IMR-90 (cell line): ENCODE data around the gene EML4. TPM values are rescaled to one million over a fixed set of nuclear protein-coding genes. Genes with fewer than 3 reads are reported as not detected.

Source experiments
- ATAC-seq: fragments of 200-7000 bp; cut with Tn5 transposase; 2 replicates; pipeline ENCODE4 v1.9.1; 2020; ENCODE audit warnings: low read depth, mild to moderate bottlenecking, moderate library complexity
- BruUV-seq: library from RNA; stranded (reverse); fragments of 400-500 nt; replicated peaks from 2 replicates; lab custom pipeline; 2021; lab: Mats Ljungman, UMichigan
- CTCF ChIA-PET: fragments of 300-600 bp; formaldehyde crosslinking; extraction: SDS; loops from one replicate; lab custom pipeline; 2021; ENCODE audit warnings: antibody characterized with exemption; lab: Yijun Ruan, JAX
- POLR2A ChIA-PET: fragments of 300-600 bp; sonication (Branson Sonifier 250); formaldehyde crosslinking; loops from one replicate; lab custom pipeline; 2022; ENCODE audit warnings: antibody characterized with exemption; ENCODE audit not compliant: unreplicated experiment; lab: Charles Lee
- DNase-seq: peaks from one replicate; pipeline ENCODE4 v3.0.0; 2013
- H2AFZ ChIP-seq: replicated peaks from 2 replicates; pipeline ENCODE3; 2013; ENCODE audit warnings: low read length, mild to moderate bottlenecking; ENCODE audit not compliant: poor library complexity
- H2AK5ac ChIP-seq: 2 replicates; pipeline ENCODE4 v1.6.1; 2013; ENCODE audit warnings: low read depth, low read length, inconsistent platforms
- H2AK9ac ChIP-seq: replicated peaks from 2 replicates; pipeline ENCODE3; 2013; ENCODE audit warnings: mild to moderate bottlenecking, low read depth, low read length, moderate library complexity; ENCODE audit not compliant: poor library complexity
- H2BK120ac ChIP-seq: 2 replicates; pipeline ENCODE4 v1.6.1; 2013; ENCODE audit warnings: low read depth, low read length, inconsistent platforms
- H2BK15ac ChIP-seq: 3 replicates; pipeline ENCODE4 v1.6.1; 2013; ENCODE audit warnings: low read depth, low read length, inconsistent platforms
- H2BK20ac ChIP-seq: 2 replicates; pipeline ENCODE4 v1.6.1; 2013; ENCODE audit warnings: low read depth, mild to moderate bottlenecking, inconsistent platforms, low read length, moderate library complexity
- H2BK5ac ChIP-seq: 2 replicates; pipeline ENCODE4 v1.6.1; 2013; ENCODE audit warnings: mild to moderate bottlenecking, low read depth, low read length, inconsistent platforms; ENCODE audit not compliant: poor library complexity, severe bottlenecking
- H3K14ac ChIP-seq: replicated peaks from 2 replicates; pipeline ENCODE4 v1.6.1; 2013; ENCODE audit warnings: low read depth, low read length, inconsistent platforms
- H3K18ac ChIP-seq: 2 replicates; pipeline ENCODE4 v1.6.1; 2013; ENCODE audit warnings: low read depth, low read length, control low read depth
- H3K23ac ChIP-seq: 2 replicates; pipeline ENCODE4 v1.6.1; 2013; ENCODE audit warnings: low read depth, low read length, inconsistent platforms
- H3K27ac ChIP-seq: 2 replicates; pipeline ENCODE4 v1.5.1; 2013; ENCODE audit warnings: mild to moderate bottlenecking, control low read depth, low read length; ENCODE audit not compliant: insufficient read depth
- H3K27me3 ChIP-seq: 2 replicates; pipeline ENCODE4 v1.6.1; 2013; ENCODE audit warnings: low read length; ENCODE audit not compliant: control insufficient read depth, insufficient read depth
- H3K36me3 ChIP-seq: 2 replicates; pipeline ENCODE4 v1.6.1; 2013; ENCODE audit warnings: low read length, mixed read lengths; ENCODE audit not compliant: control insufficient read depth, insufficient read depth
- H3K4ac ChIP-seq: 2 replicates; pipeline ENCODE4 v1.6.1; 2013; ENCODE audit warnings: low read depth, low read length, inconsistent platforms
- H3K4me1 ChIP-seq: 2 replicates; pipeline ENCODE4 v1.6.1; 2013; ENCODE audit warnings: low read length, mixed read lengths; ENCODE audit not compliant: control insufficient read depth, insufficient read depth
- H3K4me2 ChIP-seq: 2 replicates; pipeline ENCODE4 v1.6.1; 2013; ENCODE audit warnings: low read depth, mild to moderate bottlenecking, control low read depth, low read length, moderate library complexity
- H3K4me3 ChIP-seq: 2 replicates; pipeline ENCODE4 v1.5.1; 2013; ENCODE audit warnings: low read depth, mild to moderate bottlenecking, control low read depth, low read length, moderate library complexity; ENCODE audit not compliant: insufficient read depth
- H3K56ac ChIP-seq: 2 replicates; pipeline ENCODE4 v1.6.1; 2013; ENCODE audit warnings: low read length, inconsistent platforms; ENCODE audit not compliant: insufficient read depth; ENCODE audit errors: extremely low read depth
- H3K79me1 ChIP-seq, 2 experiments: 2 replicates each; pipeline ENCODE4 v1.6.1; 2013; ENCODE audit warnings: low read length in 2 of 2, inconsistent platforms in 1 of 2, low read depth in 1 of 2
- H3K9ac ChIP-seq: 2 replicates; pipeline ENCODE4 v1.6.1; 2013; ENCODE audit warnings: low read depth, low read length, control low read depth
- H3K9me1 ChIP-seq: 2 replicates; pipeline ENCODE4 v1.6.1; 2013; ENCODE audit warnings: low read length, inconsistent platforms; ENCODE audit not compliant: insufficient read depth
- H3K9me3 ChIP-seq: 2 replicates; pipeline ENCODE4 v1.6.1; 2013; ENCODE audit warnings: low read length; ENCODE audit not compliant: control insufficient read depth, insufficient read depth
- H4K20me1 ChIP-seq: 2 replicates; pipeline ENCODE4 v1.6.1; 2013; ENCODE audit warnings: low read length, inconsistent platforms; ENCODE audit not compliant: insufficient read depth
- H4K5ac ChIP-seq: 2 replicates; pipeline ENCODE4 v1.6.1; 2013; ENCODE audit warnings: mild to moderate bottlenecking, low read depth, low read length, control low read depth
- H4K8ac ChIP-seq, 2 experiments: 2 replicates each; pipeline ENCODE4 v1.6.1; 2013; ENCODE audit warnings: low read depth in 2 of 2, low read length in 2 of 2, control low read depth in 1 of 2, inconsistent platforms in 1 of 2
- H4K91ac ChIP-seq: 2 replicates; pipeline ENCODE4 v1.6.1; 2013; ENCODE audit warnings: low read depth, low read length, inconsistent platforms; ENCODE audit not compliant: insufficient read depth
- CEBPB ChIP-seq: IDR thresholded peaks from 2 replicates; pipeline ENCODE4 v1.6.1; 2012; ENCODE audit warnings: low read depth, low read length, improper control_type of control experiment
- FOS ChIP-seq: fragments of 150-350 bp; IDR thresholded peaks from 2 replicates; pipeline ENCODE4 v1.6.1; 2016; ENCODE audit warnings: low read depth, low read length
- MAZ ChIP-seq: IDR thresholded peaks from 2 replicates; pipeline ENCODE4 v1.6.1; 2012; ENCODE audit warnings: low read depth, mild to moderate bottlenecking, low read length, improper control_type of control experiment, moderate library complexity, borderline replicate concordance
- NFE2L2 ChIP-seq: fragments of 150-350 bp; IDR thresholded peaks from 2 replicates; pipeline ENCODE4 v1.6.1; 2016; ENCODE audit warnings: low read depth, mild to moderate bottlenecking, low read length
- POLR2A ChIP-seq: IDR thresholded peaks from 2 replicates; pipeline ENCODE4 v1.6.1; 2012; ENCODE audit warnings: mild to moderate bottlenecking, low read depth, low read length
- RFX5 ChIP-seq: IDR thresholded peaks from 2 replicates; pipeline ENCODE4 v1.8.0; 2012; ENCODE audit warnings: low read depth, mild to moderate bottlenecking, low read length, moderate library complexity
- SMC3 ChIP-seq: fragments of 150-350 bp; IDR thresholded peaks from 2 replicates; pipeline ENCODE4 v1.6.1; 2016; ENCODE audit warnings: low read depth, mild to moderate bottlenecking, antibody characterized with exemption, low read length, moderate library complexity
- WGBS, 2 experiments: methylation state at CpG; one replicate each; pipeline versions ENCODE4 v1.1.5 to v1.1.7; 2013; ENCODE audit warnings: missing lambda C conversion rate in 2 of 2; ENCODE audit not compliant: insufficient read length in 1 of 2; ENCODE audit errors: extremely low coverage in 2 of 2; 5-methylcytosine and 5-hydroxymethylcytosine counted together
- dilution Hi-C: fragments of 300-500 bp; cut with HindIII; formaldehyde crosslinking; loops from one replicate; pipeline ENCODE4 v1.14.3; 2018; ENCODE audit warnings: low sequenced_read_pairs; ENCODE audit not compliant: unreplicated experiment
- in situ Hi-C: fragments of 300-500 bp; cut with MboI; formaldehyde crosslinking; loops from 3 replicates; pipeline ENCODE4 v1.14.3; 2019; ENCODE audit warnings: low sequenced_read_pairs, inconsistent platforms, mixed read lengths
- intact Hi-C: fragments of 100-400 bp; cut with micrococcal nuclease; formaldehyde crosslinking; loops from 2 replicates; pipeline ENCODE4 v1.10.0; 2022
- polyA plus RNA-seq, 3 experiments: library from polyadenylated mRNA; depleted of rRNA; stranded (reverse); fragments of >200 nt; gene quantifications; 2 replicates each; pipeline ENCODE4 v1.2.3, GENCODE V29; 2012; ENCODE audit warnings: low replicate concordance in 1 of 3
- total RNA-seq: library from RNA; depleted of rRNA; stranded (reverse); fragments of >200 nt; gene quantifications from 2 replicates; pipeline ENCODE4 v1.2.3, GENCODE V29; 2012
- TF ChIP-seq, protein P1 (sequence below): fragments of 150-350 bp; IDR thresholded peaks from 2 replicates; pipeline ENCODE4 v1.6.1; 2016; ENCODE audit warnings: low read depth, mild to moderate bottlenecking, low read length, moderate library complexity, borderline replicate concordance
- TF ChIP-seq, protein P2 (sequence below): fragments of 150-350 bp; IDR thresholded peaks from 2 replicates; pipeline ENCODE4 v1.6.1; 2017; ENCODE audit warnings: mild to moderate bottlenecking, antibody characterized with exemption, low read length, low read depth

EML4 gene
- total and polyA plus RNA-seq, 2 of the 4 experiments (the other 2 are of a cell fraction), result 29.7 to 73.7 TPM

DNA sequence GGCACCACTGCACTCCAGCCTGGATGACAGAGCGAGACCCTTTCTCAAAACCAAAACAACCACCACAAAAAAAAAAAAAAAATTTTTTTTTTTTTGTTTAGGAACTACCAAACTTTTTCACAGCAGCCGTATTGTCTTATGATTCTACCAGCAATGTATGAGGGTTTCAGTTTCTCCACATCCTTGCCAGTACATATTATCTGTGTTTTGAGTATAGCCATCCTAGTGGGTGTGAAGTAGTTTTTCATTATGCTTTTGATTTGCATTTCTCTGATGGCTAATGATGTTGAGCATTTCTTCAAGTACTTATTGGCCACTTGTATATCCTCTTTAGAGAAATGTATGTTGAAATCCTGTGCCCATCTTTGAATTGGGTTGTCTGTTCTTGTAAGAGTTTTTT is 140.2 kb downstream of the EML4 start:
- dilution Hi-C loops, result no loop called here

More for the DNA sequence above, 140.2 kb downstream of the EML4 start:
- no CpG with 5 or more reads among the region's 2 CpGs for WGBS, 2 experiments
- Histone ChIP-seq H4K20me1 (no peaks in the 10 kb centered on the region), H3K14ac (no peak overlapping the region), H3K4me1 (no peaks in the 10 kb centered on the region), H3K18ac (no peak overlapping the region), H3K56ac (no peak overlapping the region), H2BK120ac (no peak overlapping the region), H3K79me1 (no peaks in the 10 kb centered on the region), H2AK5ac (no peak overlapping the region), H4K8ac (no peak overlapping the region), H2BK5ac (no peak overlapping the region), H3K9me3 (no peaks in the 10 kb centered on the region), H3K4me2 (no peak overlapping the region), H2AFZ (no peak overlapping the region), H2AK9ac (no peak overlapping the region), H3K9me1 (0 out of 2 replicates have a peak, but pooled peaks cover 4% of the 10 kb centered on the region), H3K23ac (no peak overlapping the region), H3K27ac (no peak overlapping the region), H4K5ac (no peak overlapping the region), H2BK15ac (no peak overlapping the region), H3K27me3 (no peaks in the 10 kb centered on the region), H2BK20ac (no peak overlapping the region), H4K91ac (no peak overlapping the region), H3K4ac (no peak overlapping the region), H3K9ac (no peak overlapping the region), H3K36me3 (peaks cover 13% of the 10 kb centered on the region), H3K4me3 (no peak overlapping the region)
- ChIA-PET CTCF (interaction anchor here (0.5 kb wide), 1 partner anchor 178 kb away, joined by 3 read pairs; no protein-coding TSS in a partner anchor), POLR2A (interaction anchor here (0.6 to 0.7 kb wide), 2 partner anchors 173 to 358 kb away, joined by 6 to 11 read pairs; no protein-coding TSS in a partner anchor)
- ATAC-seq (no peak), DNase-seq (no peak)
- TF ChIP-seq CEBPB (no peak), FOS (no peak), NFE2L2 (no peak), MAZ (no peak), POLR2A (no peak), RFX5 (no peak), SMC3 (no peak)
- TF ChIP-seq, protein P1, sequence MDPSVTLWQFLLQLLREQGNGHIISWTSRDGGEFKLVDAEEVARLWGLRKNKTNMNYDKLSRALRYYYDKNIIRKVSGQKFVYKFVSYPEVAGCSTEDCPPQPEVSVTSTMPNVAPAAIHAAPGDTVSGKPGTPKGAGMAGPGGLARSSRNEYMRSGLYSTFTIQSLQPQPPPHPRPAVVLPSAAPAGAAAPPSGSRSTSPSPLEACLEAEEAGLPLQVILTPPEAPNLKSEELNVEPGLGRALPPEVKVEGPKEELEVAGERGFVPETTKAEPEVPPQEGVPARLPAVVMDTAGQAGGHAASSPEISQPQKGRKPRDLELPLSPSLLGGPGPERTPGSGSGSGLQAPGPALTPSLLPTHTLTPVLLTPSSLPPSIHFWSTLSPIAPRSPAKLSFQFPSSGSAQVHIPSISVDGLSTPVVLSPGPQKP, result no peak
- TF ChIP-seq, protein P2, sequence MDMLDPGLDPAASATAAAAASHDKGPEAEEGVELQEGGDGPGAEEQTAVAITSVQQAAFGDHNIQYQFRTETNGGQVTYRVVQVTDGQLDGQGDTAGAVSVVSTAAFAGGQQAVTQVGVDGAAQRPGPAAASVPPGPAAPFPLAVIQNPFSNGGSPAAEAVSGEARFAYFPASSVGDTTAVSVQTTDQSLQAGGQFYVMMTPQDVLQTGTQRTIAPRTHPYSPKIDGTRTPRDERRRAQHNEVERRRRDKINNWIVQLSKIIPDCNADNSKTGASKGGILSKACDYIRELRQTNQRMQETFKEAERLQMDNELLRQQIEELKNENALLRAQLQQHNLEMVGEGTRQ, result no peak
- in situ Hi-C loops (no loop called here), intact Hi-C loops (no loop called here)
- no TSS peak for BruUV-seq
